Liver (tissue), 9 donors: ENCODE results near the gene SLC26A4. TPM values are rescaled to one million over a fixed set of nuclear protein-coding genes. Genes with fewer than 3 reads are reported as not detected.

Experiments used
- DNase-seq: peaks from one replicate; pipeline ENCODE4 v3.0.0-alpha.2; 2017; ENCODE audit warnings: low spot score
- H3K27ac ChIP-seq, 2 donors: one replicate each; pipeline ENCODE4 v1.7.0; 2013; ENCODE audit warnings: inconsistent platforms in 2 of 2, low read length in 2 of 2, control low read depth in 1 of 2, low read depth in 1 of 2, mild to moderate bottlenecking in 1 of 2
- H3K27me3 ChIP-seq, 4 donors: one replicate each; pipeline versions ENCODE4 v1.6.1 to v1.7.0; 2013; ENCODE audit warnings: low read length in 3 of 4, inconsistent platforms in 1 of 4, mild to moderate bottlenecking in 1 of 4, moderate library complexity in 1 of 4; ENCODE audit not compliant: control insufficient read depth in 4 of 4, insufficient read depth in 4 of 4
- H3K36me3 ChIP-seq, 4 donors: one replicate each; pipeline versions ENCODE4 v1.6.1 to v1.7.0; 2013; ENCODE audit warnings: low read length in 3 of 4, mild to moderate bottlenecking in 3 of 4, low read depth in 1 of 4, moderate library complexity in 1 of 4; ENCODE audit not compliant: control insufficient read depth in 4 of 4, insufficient read depth in 3 of 4
- H3K4me1 ChIP-seq, 4 donors: one replicate each; pipeline versions ENCODE4 v1.6.1 to v1.7.0; 2013; ENCODE audit warnings: low read length in 3 of 4, mild to moderate bottlenecking in 3 of 4, moderate library complexity in 1 of 4; ENCODE audit not compliant: control insufficient read depth in 4 of 4, insufficient read depth in 4 of 4
- H3K4me3 ChIP-seq, 3 donors: one replicate each; pipeline versions ENCODE4 v1.6.1 to v1.7.0; 2013; ENCODE audit warnings: low read length in 3 of 3, control low read depth in 1 of 3, low read depth in 1 of 3, mild to moderate bottlenecking in 1 of 3
- H3K9ac ChIP-seq, 2 donors: one replicate each; pipeline ENCODE4 v1.7.0; 2013; ENCODE audit warnings: low read length in 2 of 2, mild to moderate bottlenecking in 2 of 2, moderate library complexity in 2 of 2, control low read depth in 1 of 2, low read depth in 1 of 2
- H3K9me3 ChIP-seq, 4 donors: one replicate each; pipeline versions ENCODE4 v1.6.1 to v1.7.0; 2013; ENCODE audit warnings: low read length in 3 of 4; ENCODE audit not compliant: control insufficient read depth in 4 of 4
- EGR1 ChIP-seq, 2 donors: IDR thresholded peaks; 2 replicates each; pipeline ENCODE4 v1.6.1; 2016 to 2018; ENCODE audit warnings: antibody characterized with exemption in 2 of 2, low read depth in 2 of 2
- FOXA1 ChIP-seq: IDR thresholded peaks from 2 replicates; pipeline ENCODE4 v1.6.1; 2016; ENCODE audit warnings: antibody characterized with exemption
- GABPA ChIP-seq, 2 donors: IDR thresholded peaks in 1 of 2; conservative IDR thresholded peaks in 1 of 2; 2 replicates each; pipeline ENCODE4 v1.6.1; 2016; ENCODE audit warnings: antibody characterized with exemption in 2 of 2, mild to moderate bottlenecking in 1 of 2, moderate library complexity in 1 of 2
- HNF4A ChIP-seq, 2 donors: conservative IDR thresholded peaks; 2 replicates each; pipeline ENCODE4 v1.6.1; 2016; ENCODE audit warnings: antibody characterized with exemption in 2 of 2, mild to moderate bottlenecking in 2 of 2
- JUND ChIP-seq, 2 donors: IDR thresholded peaks; 2 replicates each; pipeline ENCODE4 v1.6.1; 2016; ENCODE audit warnings: antibody characterized with exemption in 2 of 2
- NR2F2 ChIP-seq: IDR thresholded peaks from 2 replicates; pipeline ENCODE4 v1.6.1; 2016; ENCODE audit warnings: antibody characterized with exemption
- RAD21 ChIP-seq, 2 donors: IDR thresholded peaks; 2 replicates each; pipeline ENCODE4 v1.6.1; 2016; ENCODE audit warnings: antibody characterized with exemption in 2 of 2, mild to moderate bottlenecking in 2 of 2
- REST ChIP-seq: IDR thresholded peaks from 2 replicates; pipeline ENCODE4 v1.6.1; 2016; ENCODE audit warnings: antibody characterized with exemption, mild to moderate bottlenecking
- SP1 ChIP-seq: IDR thresholded peaks from 2 replicates; pipeline ENCODE4 v1.6.1; 2018; ENCODE audit warnings: antibody characterized with exemption, mild to moderate bottlenecking
- TAF1 ChIP-seq: conservative IDR thresholded peaks from 2 replicates; pipeline ENCODE4 v1.6.1; 2016; ENCODE audit warnings: antibody characterized with exemption, mild to moderate bottlenecking
- WGBS: extraction: QIAGEN DNeasy Blood & Tissue Kit; methylation state at CpG from one replicate; pipeline ENCODE4 v1.1.7; 2013; 5-methylcytosine and 5-hydroxymethylcytosine counted together
- polyA plus RNA-seq, 2 donors: library from polyadenylated mRNA; stranded (reverse) in 1 of 2; unstranded in 1 of 2; fragments of 200-250 nt in 1 of 2; fragments of >200 nt in 1 of 2; fragmentation: Nextera tagmentation in 1 of 2; extraction: Ambion mirVana in 1 of 2; gene quantifications; one replicate each; pipeline versions ENCODE4 v1.2.1 to v1.2.3, GENCODE V29; 2013 to 2015
- total RNA-seq, 2 donors: library from RNA; depleted of rRNA; stranded (reverse); fragments of >200 nt; gene quantifications; one replicate each; pipeline ENCODE4 v1.2.3, GENCODE V29; 2014
- TF ChIP-seq, protein P1 (sequence below): IDR thresholded peaks from 2 replicates; pipeline ENCODE4 v1.6.1; 2016; ENCODE audit warnings: antibody characterized with exemption
- TF ChIP-seq, protein P2 (sequence below): IDR thresholded peaks from 2 replicates; pipeline ENCODE4 v1.6.1; 2016; ENCODE audit warnings: antibody characterized with exemption
- TF ChIP-seq, protein P3 (sequence below): IDR thresholded peaks from 2 replicates; pipeline ENCODE4 v1.6.1; 2016; ENCODE audit warnings: antibody characterized with exemption
- TF ChIP-seq, protein P4 (sequence below): fragments of 150-350 bp; IDR thresholded peaks from 2 replicates; pipeline ENCODE4 v1.5.1; 2017; ENCODE audit warnings: improper control_type of control experiment, low read depth, low read length; ENCODE audit not compliant: missing input control
- donor health status: healthy.
- donor health status: healthy.
- donor health status: healthy.
- donor health status: healthy.
- donor health status: healthy.

Gene SLC26A4
- total and polyA plus RNA-seq, 4 donors, result 0.08 to 0.25 (median 0.19) TPM; not detected in 1

DNA sequence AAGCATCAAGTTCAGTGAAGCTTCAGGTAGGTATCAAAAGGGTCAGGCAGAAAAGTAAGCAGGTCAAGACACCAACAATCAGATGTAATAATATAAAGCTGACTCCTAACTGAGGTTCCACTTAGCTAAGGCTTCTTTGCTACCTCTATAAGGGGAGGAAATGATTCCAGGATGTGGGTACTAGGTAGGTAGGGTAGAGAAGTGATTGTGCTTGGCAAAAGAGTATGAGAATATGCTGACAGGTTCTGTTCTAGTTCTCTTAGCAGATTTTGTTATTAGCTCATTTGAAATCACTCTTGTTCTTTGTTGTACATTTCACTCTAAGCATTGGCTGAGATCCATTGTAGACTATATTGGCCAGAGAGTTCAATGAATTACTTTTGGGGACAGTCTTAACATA is 42.6 kb downstream of the SLC26A4 start (continued):
- TF ChIP-seq, protein P1, sequence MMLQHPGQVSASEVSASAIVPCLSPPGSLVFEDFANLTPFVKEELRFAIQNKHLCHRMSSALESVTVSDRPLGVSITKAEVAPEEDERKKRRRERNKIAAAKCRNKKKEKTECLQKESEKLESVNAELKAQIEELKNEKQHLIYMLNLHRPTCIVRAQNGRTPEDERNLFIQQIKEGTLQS, result no peak

GRCh38 chr7:107703872-107704271 is 43.2 kb downstream of the SLC26A4 start:
- Histone ChIP-seq H3K27ac (no peak overlapping the region), H3K9me3 (no peaks in the 10 kb centered on the region), H3K27me3 (peaks cover 0 to 2% (median 0%) of the 10 kb centered on the region in 4 donors), H3K9ac (no peak overlapping the region), H3K4me3 (no peak overlapping the region), H3K36me3 (no peaks in the 10 kb centered on the region), H3K4me1 (no peaks in the 10 kb centered on the region)
- DNase-seq, result no peak
- TF ChIP-seq GABPA (IDR thresholded peaks at IDR 0.05 in 1 of 2, conservative IDR thresholded peaks at IDR 0.05 in 1 of 2) (no peak), JUND (IDR thresholded peaks at IDR 0.05) (no peak), TAF1 (no peak), RAD21 (IDR thresholded peaks at IDR 0.05) (no peak)
- TF ChIP-seq, protein P2, sequence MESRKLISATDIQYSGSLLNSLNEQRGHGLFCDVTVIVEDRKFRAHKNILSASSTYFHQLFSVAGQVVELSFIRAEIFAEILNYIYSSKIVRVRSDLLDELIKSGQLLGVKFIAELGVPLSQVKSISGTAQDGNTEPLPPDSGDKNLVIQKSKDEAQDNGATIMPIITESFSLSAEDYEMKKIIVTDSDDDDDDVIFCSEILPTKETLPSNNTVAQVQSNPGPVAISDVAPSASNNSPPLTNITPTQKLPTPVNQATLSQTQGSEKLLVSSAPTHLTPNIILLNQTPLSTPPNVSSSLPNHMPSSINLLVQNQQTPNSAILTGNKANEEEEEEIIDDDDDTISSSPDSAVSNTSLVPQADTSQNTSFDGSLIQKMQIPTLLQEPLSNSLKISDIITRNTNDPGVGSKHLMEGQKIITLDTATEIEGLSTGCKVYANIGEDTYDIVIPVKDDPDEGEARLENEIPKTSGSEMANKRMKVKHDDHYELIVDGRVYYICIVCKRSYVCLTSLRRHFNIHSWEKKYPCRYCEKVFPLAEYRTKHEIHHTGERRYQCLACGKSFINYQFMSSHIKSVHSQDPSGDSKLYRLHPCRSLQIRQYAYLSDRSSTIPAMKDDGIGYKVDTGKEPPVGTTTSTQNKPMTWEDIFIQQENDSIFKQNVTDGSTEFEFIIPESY, result no peak
- TF ChIP-seq, protein P3, sequence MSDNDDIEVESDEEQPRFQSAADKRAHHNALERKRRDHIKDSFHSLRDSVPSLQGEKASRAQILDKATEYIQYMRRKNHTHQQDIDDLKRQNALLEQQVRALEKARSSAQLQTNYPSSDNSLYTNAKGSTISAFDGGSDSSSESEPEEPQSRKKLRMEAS, result no peak
- TF ChIP-seq, protein P1, result no peak
- 75% methylated on average over 3 of the region's 3 CpGs for WGBS

DNA sequence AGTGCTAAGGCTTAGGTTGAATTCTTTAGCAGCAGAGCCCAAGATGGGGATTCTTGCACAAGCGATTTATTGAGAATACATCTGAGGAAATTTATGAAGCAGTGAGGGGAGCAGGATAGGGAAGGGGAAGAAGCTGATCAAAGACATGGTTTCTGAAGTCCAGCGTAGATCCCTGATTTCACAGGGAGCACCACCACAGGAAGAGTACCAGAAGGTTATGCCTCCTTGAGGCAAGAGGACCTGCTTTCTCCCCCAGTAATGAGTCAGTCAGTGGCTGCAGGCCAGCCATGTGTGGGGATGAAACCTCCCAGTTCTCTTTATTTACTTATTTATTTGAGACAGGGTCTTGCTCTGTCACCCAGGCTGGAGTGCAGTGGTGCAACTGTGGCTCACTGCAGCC is 48.3 kb downstream of the SLC26A4 start:
- no peak overlapping the region for H3K27ac ChIP-seq

More for the DNA sequence above, 48.3 kb downstream of the SLC26A4 start:
- Histone ChIP-seq H3K4me3 (no peak overlapping the region), H3K4me1 (no peaks in the 10 kb centered on the region), H3K9me3 (no peaks in the 10 kb centered on the region), H3K27me3 (peaks cover 0 to 2% (median 0%) of the 10 kb centered on the region in 4 donors), H3K9ac (no peak overlapping the region), H3K36me3 (no peaks in the 10 kb centered on the region)
- no peak for DNase-seq
- TF ChIP-seq FOXA1 (no peak), GABPA (IDR thresholded peaks at IDR 0.05 in 1 of 2, conservative IDR thresholded peaks at IDR 0.05 in 1 of 2) (no peak), TAF1 (no peak), HNF4A (conservative IDR thresholded peaks at IDR 0.05) (no peak), REST (no peak), RAD21 (IDR thresholded peaks at IDR 0.05) (no peak), SP1 (no peak), EGR1 (IDR thresholded peaks at IDR 0.05; ENCODE audit: low read depth in 2 of 2) (no peak), NR2F2 (no peak)
- TF ChIP-seq, protein P3, result no peak
- TF ChIP-seq, protein P2, result no peak
- TF ChIP-seq, protein P4, sequence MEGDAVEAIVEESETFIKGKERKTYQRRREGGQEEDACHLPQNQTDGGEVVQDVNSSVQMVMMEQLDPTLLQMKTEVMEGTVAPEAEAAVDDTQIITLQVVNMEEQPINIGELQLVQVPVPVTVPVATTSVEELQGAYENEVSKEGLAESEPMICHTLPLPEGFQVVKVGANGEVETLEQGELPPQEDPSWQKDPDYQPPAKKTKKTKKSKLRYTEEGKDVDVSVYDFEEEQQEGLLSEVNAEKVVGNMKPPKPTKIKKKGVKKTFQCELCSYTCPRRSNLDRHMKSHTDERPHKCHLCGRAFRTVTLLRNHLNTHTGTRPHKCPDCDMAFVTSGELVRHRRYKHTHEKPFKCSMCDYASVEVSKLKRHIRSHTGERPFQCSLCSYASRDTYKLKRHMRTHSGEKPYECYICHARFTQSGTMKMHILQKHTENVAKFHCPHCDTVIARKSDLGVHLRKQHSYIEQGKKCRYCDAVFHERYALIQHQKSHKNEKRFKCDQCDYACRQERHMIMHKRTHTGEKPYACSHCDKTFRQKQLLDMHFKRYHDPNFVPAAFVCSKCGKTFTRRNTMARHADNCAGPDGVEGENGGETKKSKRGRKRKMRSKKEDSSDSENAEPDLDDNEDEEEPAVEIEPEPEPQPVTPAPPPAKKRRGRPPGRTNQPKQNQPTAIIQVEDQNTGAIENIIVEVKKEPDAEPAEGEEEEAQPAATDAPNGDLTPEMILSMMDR, result no peak
- 96% methylated on average over 2 of the region's 2 CpGs for WGBS
